ENCODE results near the gene PTH2.

DNA sequence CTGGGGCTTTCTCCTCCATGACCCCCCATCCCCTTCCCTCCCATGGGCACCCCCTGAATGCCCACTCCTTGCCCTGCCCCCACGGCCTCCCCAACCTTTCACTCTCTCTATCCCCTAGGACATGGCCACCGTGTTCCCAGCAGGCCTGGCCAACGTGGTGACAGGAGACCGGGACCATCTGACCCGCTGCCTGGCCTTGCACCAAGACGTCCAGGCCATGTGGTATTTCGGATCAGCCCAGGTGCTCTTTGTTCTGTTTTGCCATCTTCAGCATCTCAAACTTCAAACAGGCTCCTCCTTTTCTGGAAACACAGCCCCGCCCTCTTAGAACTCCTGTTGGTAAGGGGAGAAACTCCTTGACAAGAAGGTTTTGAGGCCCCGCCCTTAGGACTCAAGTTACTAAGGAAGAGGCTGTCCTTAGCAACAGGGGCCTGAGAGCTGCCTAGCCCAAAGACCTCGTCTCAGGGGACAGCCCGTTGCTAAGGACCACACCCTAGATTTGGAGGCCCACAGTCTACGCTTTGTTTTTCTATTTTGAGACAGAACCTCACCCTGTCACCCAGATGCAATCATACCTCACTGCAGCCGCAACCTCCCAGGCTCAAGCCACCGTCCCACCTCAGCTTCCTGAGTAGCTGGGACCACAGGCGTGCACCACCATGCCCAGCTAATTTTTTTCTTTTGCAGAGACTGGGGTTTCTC, 45.7 kb upstream of the PTH2 start:
- TF ChIP-seq EZH2 (IDR thresholded peaks at IDR 0.05; ENCODE audit: borderline replicate concordance, low read length) = no peak
- TF ChIP-seq, protein P1, sequence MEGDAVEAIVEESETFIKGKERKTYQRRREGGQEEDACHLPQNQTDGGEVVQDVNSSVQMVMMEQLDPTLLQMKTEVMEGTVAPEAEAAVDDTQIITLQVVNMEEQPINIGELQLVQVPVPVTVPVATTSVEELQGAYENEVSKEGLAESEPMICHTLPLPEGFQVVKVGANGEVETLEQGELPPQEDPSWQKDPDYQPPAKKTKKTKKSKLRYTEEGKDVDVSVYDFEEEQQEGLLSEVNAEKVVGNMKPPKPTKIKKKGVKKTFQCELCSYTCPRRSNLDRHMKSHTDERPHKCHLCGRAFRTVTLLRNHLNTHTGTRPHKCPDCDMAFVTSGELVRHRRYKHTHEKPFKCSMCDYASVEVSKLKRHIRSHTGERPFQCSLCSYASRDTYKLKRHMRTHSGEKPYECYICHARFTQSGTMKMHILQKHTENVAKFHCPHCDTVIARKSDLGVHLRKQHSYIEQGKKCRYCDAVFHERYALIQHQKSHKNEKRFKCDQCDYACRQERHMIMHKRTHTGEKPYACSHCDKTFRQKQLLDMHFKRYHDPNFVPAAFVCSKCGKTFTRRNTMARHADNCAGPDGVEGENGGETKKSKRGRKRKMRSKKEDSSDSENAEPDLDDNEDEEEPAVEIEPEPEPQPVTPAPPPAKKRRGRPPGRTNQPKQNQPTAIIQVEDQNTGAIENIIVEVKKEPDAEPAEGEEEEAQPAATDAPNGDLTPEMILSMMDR (IDR thresholded peaks at IDR 0.05; ENCODE audit: low read length) = no peak

Data from OCI-LY1 (cell line).